WTC11 (cell line): ENCODE data around the gene TEC.

Source experiments
- ARID4B ChIP-seq: sonication (generic); formaldehyde crosslinking; IDR thresholded peaks from 2 replicates; pipeline ENCODE4 v1.8.0; 2023; ENCODE audit warnings: missing genetic modification reagents, mild to moderate bottlenecking, borderline replicate concordance
- ATF3 ChIP-seq: sonication (generic); formaldehyde crosslinking; conservative IDR thresholded peaks from 2 replicates; pipeline ENCODE4 v1.8.1; 2022; ENCODE audit warnings: mild to moderate bottlenecking, missing genetic modification reagents
- CTCF ChIP-seq: fragments of 200-600 bp; IDR thresholded peaks from 2 replicates; pipeline ENCODE4 v1.8.0; 2022; ENCODE audit warnings: antibody characterized with exemption
- JUN ChIP-seq: sonication (generic); formaldehyde crosslinking; IDR thresholded peaks from 2 replicates; pipeline ENCODE4 v1.8.0; 2023; ENCODE audit warnings: mild to moderate bottlenecking, missing genetic modification reagents
- MXD4 ChIP-seq: fragments of 250-450 bp; sonication (Bioruptor Pico); IDR thresholded peaks from 2 replicates; pipeline ENCODE4 v1.8.0; 2021; ENCODE audit warnings: mild to moderate bottlenecking, moderate library complexity, borderline replicate concordance
- PRDM15 ChIP-seq: sonication (generic); formaldehyde crosslinking; IDR thresholded peaks from 2 replicates; pipeline ENCODE4 v1.8.0; 2022; ENCODE audit warnings: missing genetic modification reagents
- SMAD3 ChIP-seq: sonication (generic); formaldehyde crosslinking; IDR thresholded peaks from 2 replicates; pipeline ENCODE4 v1.8.0; 2022; ENCODE audit warnings: missing genetic modification reagents, mild to moderate bottlenecking, borderline replicate concordance
- TEAD4 ChIP-seq: sonication (generic); formaldehyde crosslinking; IDR thresholded peaks from 2 replicates; pipeline ENCODE4 v1.8.0; 2022; ENCODE audit warnings: mild to moderate bottlenecking, missing genetic modification reagents
- USF2 ChIP-seq: sonication (generic); formaldehyde crosslinking; IDR thresholded peaks from 2 replicates; pipeline ENCODE4 v1.8.1; 2023; ENCODE audit warnings: mild to moderate bottlenecking, missing genetic modification reagents, moderate library complexity

GRCh38 chr4:48188390-48188789 lies 81.2 kb downstream of the TEC start:
- TF ChIP-seq TEAD4 (CRISPR knock-in tag) (no peak), ARID4B (no peak), USF2 (CRISPR knock-in tag) (no peak), JUN (no peak), PRDM15 (CRISPR knock-in tag) (no peak), ATF3 (CRISPR knock-in tag) (no peak), SMAD3 (CRISPR knock-in tag) (no peak), MXD4 (CRISPR knock-in tag) (no peak), CTCF (no peak)
